Measurements from ENCODE around the gene PAQR7.
"Not testable (repeated sequence)": the region's sequence is repeated elsewhere in the genome, so short reads cannot be mapped to it uniquely, and the experiment has no call there.

Gene PAQR7

DNA sequence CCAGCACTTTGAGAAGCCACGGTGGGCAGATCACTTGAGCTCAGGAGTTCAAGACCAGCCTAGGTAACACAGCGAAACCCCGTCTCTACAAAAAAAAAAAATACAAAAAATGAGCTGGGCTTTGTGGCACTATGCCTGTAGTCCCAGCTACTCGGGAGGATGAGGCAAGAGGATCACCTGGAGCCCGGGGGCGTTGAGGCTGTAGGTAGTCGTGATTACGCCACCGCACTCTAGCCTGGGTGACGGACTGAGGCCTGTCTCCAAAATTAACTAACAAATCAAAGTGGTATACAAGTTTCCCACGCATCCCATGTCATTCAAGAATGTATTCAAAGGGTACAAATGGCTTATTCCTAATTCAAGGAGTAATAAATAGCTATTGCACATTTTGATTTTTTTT lies 18.7 kb downstream of the PAQR7 start:
- in situ Hi-C loops (cut with HindIII; ENCODE audit: low sequenced_read_pairs): no loop called here

GRCh38 chr1:25854554-25854953 lies 21.0 kb downstream of the PAQR7 start:
- in situ Hi-C loops (cut with HindIII; ENCODE audit: low sequenced_read_pairs): no loop called here

- in situ Hi-C loops (cut with HindIII; ENCODE audit: low sequenced_read_pairs): no loop called here
Observed at GRCh38 chr1:25848531-25848930, 27.0 kb downstream of the PAQR7 start.

DNA sequence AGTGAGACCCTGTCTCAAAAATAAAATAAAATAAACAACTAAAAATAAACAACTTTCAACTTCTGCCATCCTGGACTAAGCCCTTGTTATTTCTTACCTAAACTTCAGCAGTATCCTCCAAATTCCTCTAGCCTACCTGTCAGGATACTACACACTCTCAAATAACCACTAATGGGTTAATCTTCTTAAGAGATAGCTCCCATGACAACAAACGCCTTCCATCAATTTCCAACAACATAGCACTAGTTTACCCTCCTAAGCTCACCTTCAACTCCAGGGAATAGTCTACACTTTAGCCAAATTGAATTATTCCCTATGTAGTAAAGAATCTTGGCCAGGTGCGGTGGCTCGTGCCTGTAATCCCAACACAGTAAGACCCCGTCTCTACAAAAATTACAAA lies 27.6 kb downstream of the PAQR7 start:
- in situ Hi-C loops (cut with HindIII; ENCODE audit: low sequenced_read_pairs): no loop called here

DNA sequence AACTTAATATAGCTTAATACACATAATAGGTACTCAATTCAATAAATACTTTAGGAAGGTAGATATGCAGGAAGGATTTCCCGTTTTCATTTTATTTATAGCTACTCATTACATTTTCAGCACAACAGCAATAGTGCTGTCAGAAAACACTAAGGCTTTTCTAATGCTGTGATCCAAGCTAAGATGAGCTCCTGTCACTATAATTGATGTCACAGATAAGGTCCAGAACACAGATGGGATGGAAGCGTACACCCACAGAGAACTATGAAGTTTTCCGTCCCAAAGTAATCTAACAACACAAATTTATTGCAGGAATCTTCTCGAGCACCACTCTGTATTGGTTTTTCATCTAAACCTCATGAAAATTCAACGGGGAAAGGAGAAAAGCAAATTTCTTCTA lies 29.8 kb downstream of the PAQR7 start:
- in situ Hi-C loops (cut with HindIII; ENCODE audit: low sequenced_read_pairs): no loop called here

DNA sequence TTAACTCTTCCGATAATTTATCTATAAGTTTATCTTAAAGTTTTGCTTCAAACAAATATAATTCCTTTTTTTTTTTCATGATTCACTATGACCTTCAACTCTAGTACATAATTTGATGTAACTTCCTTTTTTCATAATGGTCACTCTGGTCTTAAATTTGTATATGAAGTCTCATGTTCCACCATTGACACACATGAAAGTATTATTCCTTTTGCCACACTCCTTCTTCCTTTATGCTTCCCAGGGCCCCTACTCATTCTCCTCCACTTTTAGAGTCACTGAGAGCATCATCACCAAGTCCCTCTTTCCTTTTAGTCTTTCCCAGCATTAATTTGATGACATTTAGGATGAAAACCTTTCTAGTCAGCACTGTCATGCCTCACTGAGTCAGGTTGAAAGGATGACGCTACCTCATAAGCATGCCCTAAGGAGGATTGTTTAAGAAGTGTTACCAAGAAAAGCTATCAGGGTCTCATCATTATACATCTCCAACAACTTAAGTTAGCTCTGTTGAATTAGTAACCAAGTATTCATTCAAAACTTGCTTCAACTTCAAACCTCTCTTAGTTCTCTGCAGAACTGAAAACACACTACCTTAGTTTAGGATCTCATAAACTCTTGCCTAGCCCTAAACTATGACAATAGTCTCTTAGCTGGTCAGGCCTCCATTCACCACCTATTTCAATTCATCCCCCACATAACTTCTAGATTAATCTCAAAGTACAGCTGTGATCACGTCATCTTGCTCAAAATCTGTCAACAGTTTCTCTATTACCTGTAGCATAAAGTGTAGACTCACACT lies 30.8 kb downstream of the PAQR7 start:
- in situ Hi-C loops (cut with HindIII; ENCODE audit: low sequenced_read_pairs): no loop called here

GRCh38 chr1:25843483-25843882 lies 32.0 kb downstream of the PAQR7 start:
- in situ Hi-C loops (cut with HindIII; ENCODE audit: low sequenced_read_pairs): no loop called here

GRCh38 chr1:25839808-25840207 lies 35.7 kb downstream of the PAQR7 start:
- in situ Hi-C loops (cut with HindIII; ENCODE audit: low sequenced_read_pairs): not testable (repeated sequence)

GRCh38 chr1:25837262-25837875 lies 38.1 kb downstream of the PAQR7 start:
- in situ Hi-C loops (cut with HindIII; ENCODE audit: low sequenced_read_pairs): no loop called here

DNA sequence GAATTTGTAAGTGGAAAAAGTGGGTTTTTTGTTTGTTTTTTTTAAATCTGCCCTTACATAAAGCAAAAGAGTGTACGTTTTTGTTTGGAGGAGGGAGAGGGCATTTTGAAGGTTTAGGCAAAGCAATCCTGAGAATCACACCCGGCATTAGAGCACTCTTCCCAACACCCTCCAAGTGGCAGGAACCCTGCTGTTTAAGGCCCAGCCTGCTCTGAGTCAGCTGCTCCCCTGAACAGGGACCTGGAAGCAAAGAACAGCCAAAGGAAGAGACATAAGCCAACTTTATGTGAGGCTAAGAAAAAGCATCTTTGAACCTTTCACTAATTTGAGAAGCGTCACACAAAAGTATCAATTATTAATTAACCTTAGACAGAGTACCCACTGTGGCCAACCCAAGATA lies 38.8 kb downstream of the PAQR7 start:
- in situ Hi-C loops (cut with HindIII; ENCODE audit: low sequenced_read_pairs): no loop called here

- in situ Hi-C loops (cut with HindIII; ENCODE audit: low sequenced_read_pairs): no loop called here
Observed at GRCh38 chr1:25834894-25835293, 40.6 kb downstream of the PAQR7 start.

GRCh38 chr1:25833158-25833557 lies 42.4 kb downstream of the PAQR7 start:
- in situ Hi-C loops (cut with HindIII; ENCODE audit: low sequenced_read_pairs): no loop called here

DNA sequence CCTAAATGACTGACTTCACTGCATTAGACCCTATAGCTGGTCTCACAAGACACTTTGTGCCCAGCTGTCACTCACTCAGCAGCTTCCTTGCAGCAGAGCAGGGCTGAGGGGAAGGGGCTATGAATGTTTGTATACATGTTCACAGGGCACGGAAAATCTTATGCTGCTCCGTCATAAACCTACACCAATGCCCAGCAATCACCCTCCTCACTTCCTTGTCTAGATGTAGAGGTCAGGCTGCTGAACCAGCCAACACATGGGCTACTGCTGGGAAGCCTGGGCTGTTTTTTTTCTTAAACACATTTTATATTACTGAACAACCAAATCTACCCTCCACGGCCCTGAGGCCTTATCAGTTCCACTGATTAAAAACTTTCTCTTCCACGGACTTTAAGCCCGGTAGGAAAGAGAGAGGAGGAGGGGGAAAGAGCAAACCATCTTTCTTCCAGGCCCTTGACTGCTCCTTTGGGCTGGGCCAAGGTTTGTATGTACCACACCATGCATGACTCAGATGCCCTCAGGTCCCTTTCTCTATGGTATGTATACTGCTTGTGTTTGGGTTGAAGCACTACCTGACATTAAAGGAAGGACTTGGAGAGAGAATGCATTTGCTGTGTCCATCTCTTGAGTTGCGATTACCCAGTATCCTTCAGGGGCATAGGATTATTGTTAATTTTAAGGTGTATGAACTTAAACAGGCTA lies 43.0 kb downstream of the PAQR7 start:
- in situ Hi-C loops (cut with HindIII; ENCODE audit: low sequenced_read_pairs): no loop called here

GRCh38 chr1:25831569-25832196 lies 43.8 kb downstream of the PAQR7 start:
- in situ Hi-C loops (cut with HindIII; ENCODE audit: low sequenced_read_pairs): no loop called here

GRCh38 chr1:25829046-25829445 lies 46.5 kb downstream of the PAQR7 start:
- in situ Hi-C loops (cut with HindIII; ENCODE audit: low sequenced_read_pairs): no loop called here

- in situ Hi-C loops (cut with HindIII; ENCODE audit: low sequenced_read_pairs): no loop called here
Observed at GRCh38 chr1:25828491-25828890, 47.0 kb downstream of the PAQR7 start.

- in situ Hi-C loops (cut with HindIII; ENCODE audit: low sequenced_read_pairs): no loop called here
Observed at GRCh38 chr1:25826571-25826970, 48.9 kb downstream of the PAQR7 start.

- in situ Hi-C loops (cut with HindIII; ENCODE audit: low sequenced_read_pairs): no loop called here
Observed at GRCh38 chr1:25825605-25826004, 49.9 kb downstream of the PAQR7 start.

DNA sequence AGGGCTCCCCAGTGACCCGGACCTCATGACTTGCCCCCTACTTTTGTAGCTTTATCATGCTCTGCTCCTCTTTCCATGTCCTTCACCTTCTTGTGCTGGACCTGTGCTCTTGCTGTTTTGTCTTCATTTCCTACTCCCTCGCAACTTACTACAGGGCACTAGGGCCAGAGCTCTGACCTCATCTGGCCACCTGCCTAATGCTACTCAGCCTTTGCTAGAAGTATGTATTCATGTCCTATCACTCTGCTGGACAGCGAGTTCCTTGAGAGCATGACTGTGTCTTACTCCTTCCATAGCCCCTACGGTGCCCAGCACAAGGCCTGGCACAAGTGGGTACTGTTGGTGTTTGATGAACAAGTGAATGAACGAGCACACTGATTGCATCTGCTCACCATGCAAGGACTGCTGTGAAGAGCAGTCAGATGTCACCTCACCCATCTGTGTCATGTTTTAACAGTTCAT lies 53.8 kb downstream of the PAQR7 start:
- in situ Hi-C loops (cut with HindIII; ENCODE audit: low sequenced_read_pairs): no loop called here

- in situ Hi-C loops (cut with HindIII; ENCODE audit: low sequenced_read_pairs): no loop called here
Observed at GRCh38 chr1:25821112-25821476, 54.4 kb downstream of the PAQR7 start.

All from DLD1 (cell line).